Activated naive CD4-positive, alpha-beta T cell treated with anti-CD3 and anti-CD28 coated beads, Interleukin-2, amount 10 ng/mL, durations not matched to agents 7 days and 5 days (primary cell): ENCODE measurements around the gene DSP.
A peak's percentile ranks its signal among the peaks of the same experiment; 100 is the strongest.

Experiments
- CTCF ChIA-PET: fragments of 350-600 bp; sonication (Branson Sonifier 250); formaldehyde crosslinking; loops from one replicate; lab custom pipeline; 2021; ENCODE audit warnings: antibody characterized with exemption; lab: Charles Lee
- DNase-seq: peaks from one replicate; pipeline ENCODE4 v3.0.0-alpha.2; 2020
- H3K27ac Mint-ChIP-seq: one replicate; pipeline ENCODE4 v1.8.0; 2021; ENCODE audit warnings: mild to moderate bottlenecking, moderate library complexity, mixed read lengths
- H3K27me3 Mint-ChIP-seq: one replicate; pipeline ENCODE4 v1.8.0; 2021; ENCODE audit warnings: mild to moderate bottlenecking, mixed read lengths
- H3K36me3 Mint-ChIP-seq: one replicate; pipeline ENCODE4 v1.8.0; 2021; ENCODE audit warnings: mixed read lengths
- H3K4me1 Mint-ChIP-seq: one replicate; pipeline ENCODE4 v1.8.0; 2021; ENCODE audit warnings: mixed read lengths
- H3K4me3 Mint-ChIP-seq: one replicate; pipeline ENCODE4 v1.8.0; 2021; ENCODE audit warnings: mild to moderate bottlenecking, moderate library complexity, mixed read lengths
- H3K9me3 Mint-ChIP-seq: one replicate; pipeline ENCODE4 v1.8.0; 2021; ENCODE audit warnings: mixed read lengths

Gene DSP

DNA sequence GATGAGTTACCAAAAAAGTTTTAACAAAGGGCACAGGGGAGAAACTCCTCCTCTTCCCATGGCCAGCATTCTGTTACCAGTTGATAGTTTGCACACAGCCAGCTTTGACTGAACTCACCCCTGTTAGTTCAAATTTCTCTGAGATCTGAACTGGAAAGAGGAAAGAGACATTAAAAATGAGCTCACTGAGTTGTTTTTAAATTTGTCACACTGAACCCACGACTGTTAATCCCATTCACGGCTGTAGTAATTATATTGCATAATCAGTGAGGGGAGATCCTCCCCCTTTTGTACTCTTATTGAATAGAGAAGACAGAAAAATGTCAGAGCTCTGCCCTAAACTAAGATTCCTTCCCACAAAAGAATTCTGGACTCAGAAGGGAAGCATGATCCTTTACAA is 17.5 kb upstream of the DSP start:
- no peak overlapping the region for H3K4me3 Mint-ChIP-seq
- H3K4me1 Mint-ChIP-seq, result no peaks in the 10 kb centered on the region
- DNase-seq, result no peak
- no peaks in the 10 kb centered on the region for H3K9me3 Mint-ChIP-seq
- H3K27me3 Mint-ChIP-seq, result peaks cover 38% of the 10 kb centered on the region
- CTCF ChIA-PET, result no interaction called here
- no peaks in the 10 kb centered on the region for H3K36me3 Mint-ChIP-seq
- H3K27ac Mint-ChIP-seq, result no peak overlapping the region

GRCh38 chr6:7526755-7527154 is 14.7 kb upstream of the DSP start:
- no peak overlapping the region for H3K27ac Mint-ChIP-seq
- CTCF ChIA-PET, result no interaction called here
- H3K27me3 Mint-ChIP-seq, result peaks cover 38% of the 10 kb centered on the region
- DNase-seq, result no peak
- H3K4me1 Mint-ChIP-seq, result no peaks in the 10 kb centered on the region
- no peaks in the 10 kb centered on the region for H3K9me3 Mint-ChIP-seq
- no peak overlapping the region for H3K4me3 Mint-ChIP-seq
- H3K36me3 Mint-ChIP-seq, result no peaks in the 10 kb centered on the region

- Mint-ChIP-seq H3K27me3 (peaks cover 42% of the 10 kb centered on the region), H3K27ac (no peak overlapping the region), H3K4me1 (no peaks in the 10 kb centered on the region), H3K4me3 (no peak overlapping the region), H3K36me3 (no peaks in the 10 kb centered on the region), H3K9me3 (no peaks in the 10 kb centered on the region)
- no peak for DNase-seq
- CTCF ChIA-PET, result no interaction called here
Measured at GRCh38 chr6:7528565-7528964, 12.9 kb upstream of the DSP start.

GRCh38 chr6:7529141-7529540 is 12.3 kb upstream of the DSP start:
- DNase-seq, result no peak
- Mint-ChIP-seq H3K4me3 (no peak overlapping the region), H3K36me3 (no peaks in the 10 kb centered on the region), H3K9me3 (no peaks in the 10 kb centered on the region), H3K4me1 (no peaks in the 10 kb centered on the region), H3K27me3 (peaks cover 44% of the 10 kb centered on the region), H3K27ac (no peak overlapping the region)
- CTCF ChIA-PET, result no interaction called here

DNA sequence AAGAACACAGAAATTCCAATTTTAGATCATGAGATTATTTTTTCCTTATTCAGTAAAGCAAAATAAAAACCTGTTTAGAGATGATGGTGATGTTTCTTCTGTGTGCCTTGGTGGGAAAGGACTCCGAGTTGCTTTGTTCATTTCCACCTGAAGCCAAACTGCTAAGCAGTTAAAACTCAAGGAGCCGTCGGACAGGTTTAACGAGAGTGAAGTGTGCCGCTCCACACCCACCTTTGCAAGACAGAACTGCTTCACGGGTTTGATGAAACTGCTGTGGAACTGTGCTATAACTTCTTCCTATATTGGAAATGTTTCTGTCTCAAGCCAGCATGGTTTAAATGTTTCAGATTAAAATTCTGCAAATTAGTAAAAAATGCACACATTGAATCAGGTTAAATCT is 9.2 kb upstream of the DSP start:
- Mint-ChIP-seq H3K27me3 (peaks cover 47% of the 10 kb centered on the region), H3K36me3 (no peaks in the 10 kb centered on the region), H3K27ac (no peak overlapping the region), H3K4me1 (no peaks in the 10 kb centered on the region), H3K9me3 (no peaks in the 10 kb centered on the region), H3K4me3 (no peak overlapping the region)
- CTCF ChIA-PET, result no interaction called here
- no peak for DNase-seq

DNA sequence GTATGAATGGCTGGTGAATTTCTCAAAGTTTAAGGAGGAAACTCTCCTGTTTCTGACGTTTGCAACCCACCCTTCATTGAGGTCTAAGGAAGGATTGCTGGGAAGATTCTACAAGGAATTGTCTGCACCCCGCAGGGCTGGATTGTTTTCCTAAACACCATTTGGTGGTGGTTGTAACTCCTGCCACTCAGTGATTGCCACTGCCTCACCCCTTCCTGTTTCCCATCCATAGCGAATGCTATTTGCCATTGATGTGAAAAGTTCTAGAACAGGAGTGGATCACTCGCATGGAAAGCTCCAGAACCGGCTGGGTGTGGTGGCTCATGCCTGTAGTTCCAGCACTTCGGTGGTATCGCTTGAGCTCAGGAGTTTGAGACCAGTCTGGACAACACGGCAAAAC is 8.7 kb upstream of the DSP start:
- peaks cover 50% of the 10 kb centered on the region for H3K27me3 Mint-ChIP-seq
- no peaks in the 10 kb centered on the region for H3K4me1 Mint-ChIP-seq
- H3K4me3 Mint-ChIP-seq, result no peak overlapping the region
- DNase-seq, result no peak
- no peak overlapping the region for H3K27ac Mint-ChIP-seq
- H3K9me3 Mint-ChIP-seq, result no peaks in the 10 kb centered on the region
- CTCF ChIA-PET, result interaction anchor here (0.7 kb wide), 1 partner anchor 255 kb away, joined by 3 read pairs; no protein-coding TSS in a partner anchor
- no peaks in the 10 kb centered on the region for H3K36me3 Mint-ChIP-seq

DNA sequence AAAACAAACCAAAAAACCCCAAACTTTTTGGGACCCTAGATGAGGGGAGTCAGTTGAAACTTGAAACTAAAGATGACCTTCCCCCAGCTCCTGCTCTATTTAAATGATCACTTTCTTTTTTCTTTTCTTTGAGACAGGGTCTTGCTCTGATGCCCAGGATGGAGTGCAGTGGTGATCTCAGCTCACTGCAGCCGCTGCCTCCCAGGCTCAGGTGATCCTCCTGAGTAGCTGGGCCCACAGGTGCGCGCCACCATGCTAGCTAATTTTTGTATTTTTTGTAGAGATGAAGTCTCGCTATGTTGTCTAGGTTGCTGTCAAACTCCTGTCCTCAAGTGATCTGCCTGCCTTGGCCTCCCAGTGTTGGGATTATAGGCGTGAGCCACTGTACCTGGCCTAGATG is 7.3 kb upstream of the DSP start:
- no peaks in the 10 kb centered on the region for H3K9me3 Mint-ChIP-seq
- no peak for DNase-seq
- CTCF ChIA-PET, result no interaction called here
- no peak overlapping the region for H3K27ac Mint-ChIP-seq
- H3K4me1 Mint-ChIP-seq, result no peaks in the 10 kb centered on the region
- peaks cover 54% of the 10 kb centered on the region for H3K27me3 Mint-ChIP-seq
- H3K36me3 Mint-ChIP-seq, result no peaks in the 10 kb centered on the region
- H3K4me3 Mint-ChIP-seq, result no peak overlapping the region

DNA sequence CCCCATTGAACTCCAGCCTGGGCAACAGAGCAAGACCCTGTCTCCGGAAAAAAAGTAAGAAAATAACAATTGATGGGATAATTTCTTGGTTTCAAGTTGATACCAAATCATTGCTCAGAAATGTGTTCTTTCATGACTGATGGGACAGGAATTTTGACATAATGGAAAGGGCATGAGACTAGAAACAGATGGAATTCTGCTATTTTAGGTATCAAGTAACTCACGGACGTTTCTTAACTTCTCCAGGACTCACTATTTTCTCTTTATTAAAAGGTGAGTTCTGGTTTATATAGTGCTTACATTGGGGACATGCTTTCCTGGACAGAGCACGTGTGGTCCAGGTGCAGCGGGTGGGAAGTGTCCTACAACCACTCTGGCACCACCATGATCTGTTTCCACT is 6.0 kb upstream of the DSP start:
- CTCF ChIA-PET, result no interaction called here
- Mint-ChIP-seq H3K4me1 (peaks cover 4% of the 10 kb centered on the region), H3K4me3 (no peak overlapping the region), H3K27me3 (peaks cover 60% of the 10 kb centered on the region), H3K27ac (no peak overlapping the region), H3K9me3 (no peaks in the 10 kb centered on the region), H3K36me3 (no peaks in the 10 kb centered on the region)
- no peak for DNase-seq

- CTCF ChIA-PET, result no interaction called here
- Mint-ChIP-seq H3K9me3 (no peaks in the 10 kb centered on the region), H3K4me1 (peaks cover 13% of the 10 kb centered on the region), H3K4me3 (no peak overlapping the region), H3K36me3 (no peaks in the 10 kb centered on the region), H3K27ac (no peak overlapping the region), H3K27me3 (peaks cover 81% of the 10 kb centered on the region)
- no peak for DNase-seq
Measured at GRCh38 chr6:7537565-7538174, 3.8 kb upstream of the DSP start.

DNA sequence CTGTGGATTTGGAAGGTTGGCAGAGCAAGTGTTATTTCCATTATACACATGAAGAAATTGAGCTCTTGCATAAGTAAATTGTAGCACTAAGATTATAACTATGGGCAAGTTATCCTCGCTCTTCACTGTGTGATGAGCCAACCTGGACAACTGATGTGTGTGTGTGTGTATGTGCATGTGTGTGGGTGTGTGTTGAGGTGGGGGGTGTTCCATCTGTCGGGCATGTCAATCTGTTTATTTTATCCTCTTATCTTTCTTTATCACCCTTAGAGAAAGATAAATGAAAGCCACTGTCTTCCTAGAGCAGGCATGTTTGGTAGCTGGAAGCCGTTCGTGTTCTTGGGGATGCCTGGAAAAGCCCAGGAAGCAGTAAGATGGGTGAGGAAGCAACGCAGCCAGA is 3.0 kb upstream of the DSP start:
- H3K36me3 Mint-ChIP-seq, result no peaks in the 10 kb centered on the region
- no peak for DNase-seq
- H3K4me3 Mint-ChIP-seq, result no peak overlapping the region
- no peaks in the 10 kb centered on the region for H3K9me3 Mint-ChIP-seq
- H3K27me3 Mint-ChIP-seq, result peaks cover 81% of the 10 kb centered on the region
- CTCF ChIA-PET, result no interaction called here
- H3K27ac Mint-ChIP-seq, result no peak overlapping the region
- peaks cover 13% of the 10 kb centered on the region for H3K4me1 Mint-ChIP-seq

DNA sequence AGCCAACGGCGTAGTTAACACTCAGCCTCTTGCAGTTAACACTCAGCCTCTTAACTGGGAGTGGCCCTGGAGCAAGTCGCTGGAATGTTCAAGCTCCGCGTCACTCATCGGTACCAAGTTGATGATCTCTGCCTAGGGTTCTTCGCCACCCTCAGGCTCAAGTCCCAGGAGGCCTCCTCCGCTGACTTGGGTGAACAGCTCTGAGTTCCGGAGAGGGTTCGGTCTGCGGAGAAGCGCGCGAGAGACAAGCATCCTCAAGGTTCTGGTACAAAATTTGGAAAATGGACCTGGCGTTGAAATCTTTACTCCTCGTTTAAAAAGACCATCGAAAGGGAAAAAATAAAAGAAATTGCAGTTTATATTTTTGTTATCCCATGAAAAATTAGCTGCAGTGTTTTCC is 876 bp upstream of the DSP start:
- H3K4me3 Mint-ChIP-seq, result peak overlapping the region; percentile 67
- H3K36me3 Mint-ChIP-seq, result no peaks in the 10 kb centered on the region
- CTCF ChIA-PET, result interaction anchor here (1.0 kb wide), 1 partner anchor 75 kb away, joined by 4 read pairs; no protein-coding TSS in a partner anchor
- H3K27me3 Mint-ChIP-seq, result peaks cover 84% of the 10 kb centered on the region
- H3K27ac Mint-ChIP-seq, result no peak overlapping the region
- no peaks in the 10 kb centered on the region for H3K9me3 Mint-ChIP-seq
- peaks cover 16% of the 10 kb centered on the region for H3K4me1 Mint-ChIP-seq
- no peak for DNase-seq

DNA sequence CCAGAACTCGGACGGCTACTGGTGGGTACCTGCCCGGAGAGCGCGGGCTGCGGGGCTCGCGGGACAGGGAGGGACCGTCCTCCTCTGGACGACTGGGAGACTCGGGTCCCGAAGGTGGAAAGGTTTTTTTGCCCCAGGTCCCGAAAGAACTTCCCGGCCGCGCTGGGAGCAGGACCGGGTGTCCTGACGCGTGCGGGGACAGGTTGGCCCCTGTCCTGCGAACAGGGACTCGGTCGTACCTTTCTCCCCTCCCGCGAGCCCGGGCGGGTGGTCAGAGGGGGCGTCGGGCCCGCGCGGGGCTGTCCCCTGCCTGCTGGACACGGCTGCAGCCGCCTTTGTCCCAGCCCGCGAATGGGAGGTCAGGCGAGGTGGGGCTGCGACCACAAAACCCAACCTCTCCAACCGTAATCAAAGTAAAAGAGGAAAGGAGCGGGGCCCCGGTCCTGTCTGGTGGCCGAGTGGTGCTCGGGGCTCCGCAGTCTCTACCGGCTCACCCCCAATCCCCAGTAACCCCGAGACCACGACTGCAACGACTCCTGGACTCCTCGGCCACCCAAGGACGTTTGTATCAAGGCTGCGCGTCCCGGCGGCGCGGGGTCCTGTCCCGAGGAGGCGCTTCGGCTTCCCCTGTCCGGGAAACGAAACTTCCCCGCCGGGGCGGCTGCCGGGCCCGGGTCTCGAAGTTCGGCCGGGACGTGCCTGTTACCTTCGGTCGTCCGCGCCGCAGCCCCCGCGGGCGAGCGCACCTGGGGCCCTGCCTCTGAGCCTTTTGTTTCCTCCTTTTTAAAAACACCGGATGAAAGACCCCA is 798 bp downstream of the DSP start:
- DNase-seq, result peak; percentile 27
- H3K36me3 Mint-ChIP-seq, result no peaks in the 10 kb centered on the region
- CTCF ChIA-PET, result no interaction called here
- no peaks in the 10 kb centered on the region for H3K9me3 Mint-ChIP-seq
- peaks cover 16% of the 10 kb centered on the region for H3K4me1 Mint-ChIP-seq
- no peak overlapping the region for H3K27ac Mint-ChIP-seq
- H3K4me3 Mint-ChIP-seq, result peak overlapping the region; percentile 79
- H3K27me3 Mint-ChIP-seq, result peaks cover 86% of the 10 kb centered on the region

DNA sequence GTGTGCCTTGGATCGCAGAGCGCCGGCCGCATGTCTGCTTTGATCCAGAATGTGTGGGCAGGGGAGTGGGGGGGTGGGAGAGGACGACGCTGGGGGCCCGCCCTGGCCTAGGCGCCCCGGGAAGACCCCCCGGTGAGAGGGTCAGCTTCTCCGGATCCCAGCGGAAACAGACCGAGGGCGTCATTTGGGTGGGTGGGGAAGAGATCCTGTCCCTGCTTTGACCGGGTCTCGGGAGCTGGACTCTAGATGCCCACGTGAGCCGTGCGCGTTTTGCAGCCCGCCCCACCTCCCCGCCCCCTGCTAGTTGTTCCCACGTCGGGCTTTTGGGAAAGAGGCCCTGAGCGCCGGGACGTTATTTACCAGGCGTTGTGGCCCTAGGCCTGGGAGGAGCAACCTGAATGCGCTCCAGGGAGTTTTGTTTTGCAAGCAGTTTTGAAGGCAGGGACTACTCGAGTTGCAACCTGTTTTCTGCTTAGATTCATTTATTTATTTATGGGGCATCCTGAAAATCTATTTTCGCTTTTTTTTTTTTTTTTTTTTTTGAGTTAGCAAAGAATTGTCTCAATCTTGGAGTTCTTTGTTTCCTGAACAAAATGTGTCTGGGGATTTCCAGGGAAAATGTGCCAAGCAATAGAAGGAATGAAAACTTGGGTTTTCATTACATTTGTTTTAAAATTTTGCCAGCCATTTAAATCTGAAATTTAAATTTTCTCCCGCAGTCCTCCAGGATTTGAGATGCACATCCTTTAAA is 1.6 kb downstream of the DSP start:
- Mint-ChIP-seq H3K27ac (no peak overlapping the region), H3K4me3 (no peak overlapping the region), H3K27me3 (peaks cover 88% of the 10 kb centered on the region), H3K4me1 (peaks cover 16% of the 10 kb centered on the region), H3K36me3 (no peaks in the 10 kb centered on the region), H3K9me3 (no peaks in the 10 kb centered on the region)
- CTCF ChIA-PET, result no interaction called here
- no peak for DNase-seq

DNA sequence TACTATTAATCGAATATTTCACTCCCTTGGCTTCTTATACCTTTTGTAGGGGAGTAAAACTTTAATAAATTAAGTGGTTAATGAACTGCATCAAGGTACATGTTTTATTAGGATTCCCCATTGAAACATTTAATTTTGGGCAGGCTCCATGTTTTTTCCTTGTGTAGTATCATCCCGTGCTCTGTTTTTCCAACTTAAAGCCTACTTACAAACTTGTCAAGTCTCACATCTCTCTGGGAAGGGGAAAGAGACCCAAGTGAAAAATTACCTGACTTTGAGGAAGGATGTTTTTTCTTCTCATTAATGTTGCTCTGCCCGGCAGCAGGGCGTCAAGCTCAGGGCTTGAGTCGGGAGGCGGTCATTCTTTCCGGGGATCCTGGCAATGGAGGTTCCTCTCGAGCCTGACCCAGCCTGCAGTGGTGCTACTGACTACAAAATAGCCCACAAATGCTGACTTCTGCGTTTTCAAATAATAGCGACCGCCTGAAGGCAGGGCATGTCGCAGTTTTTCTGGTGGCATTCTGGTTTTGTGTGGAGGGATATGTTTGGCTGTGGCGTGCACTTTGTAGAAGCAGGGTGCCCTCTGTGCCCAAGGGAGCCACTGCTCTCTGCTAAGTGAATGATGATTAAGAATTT is 2.4 kb downstream of the DSP start:
- H3K27ac Mint-ChIP-seq, result no peak overlapping the region
- CTCF ChIA-PET, result no interaction called here
- peaks cover 16% of the 10 kb centered on the region for H3K4me1 Mint-ChIP-seq
- no peak overlapping the region for H3K4me3 Mint-ChIP-seq
- no peak for DNase-seq
- peaks cover 90% of the 10 kb centered on the region for H3K27me3 Mint-ChIP-seq
- H3K9me3 Mint-ChIP-seq, result no peaks in the 10 kb centered on the region
- H3K36me3 Mint-ChIP-seq, result no peaks in the 10 kb centered on the region
